ENCODE measurements around the gene KAT6B. TPM values are rescaled to one million over a fixed set of nuclear protein-coding genes. Genes with fewer than 3 reads are reported as not detected.

The KAT6B gene
- total and polyA plus RNA-seq, 2 experiments from 2014 or later = 7.7 to 12.4 TPM

DNA sequence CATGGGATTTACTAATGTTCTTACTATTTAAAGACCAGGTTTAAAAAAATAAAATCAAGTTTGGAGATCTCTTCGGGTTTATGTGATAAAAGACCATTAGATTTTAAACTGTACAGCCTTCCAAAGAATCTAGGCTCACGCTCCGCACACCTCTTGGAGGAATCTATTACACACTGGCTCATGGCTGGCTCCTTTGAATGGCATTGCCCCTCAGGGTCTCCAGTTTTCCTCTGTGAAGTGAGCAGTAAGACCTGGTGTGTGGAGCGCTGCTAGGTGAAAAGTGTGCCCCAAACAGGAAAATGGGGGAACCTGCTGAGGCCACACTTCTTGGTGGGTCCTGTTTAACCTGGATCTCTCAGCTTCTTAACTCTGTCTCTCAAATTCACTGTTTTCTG lies 142.3 kb downstream of the KAT6B start:
- no peak for DNase-seq
- 75% methylated on average over 4 of the region's 4 CpGs for WGBS, 2 experiments (ENCODE audit: low coverage in 1 of 2, low lambda C conversion rate in 2 of 2, missing lambda C conversion rate in 2 of 2)
- Histone ChIP-seq H4K20me1 (ENCODE audit: insufficient read depth) (no peaks in the 10 kb centered on the region), H3K4me3 (no peak overlapping the region), H3K9me3 (ENCODE audit: low read depth) (no peaks in the 10 kb centered on the region), H3K9ac (no peak overlapping the region), H3K4me2 (ENCODE audit: unreplicated experiment) (no peak overlapping the region), H3K36me3 (ENCODE audit: low read depth) (no peaks in the 10 kb centered on the region), H3K27me3 (replicated peaks; ENCODE audit: insufficient read depth) (no peaks in the 10 kb centered on the region), H3F3A (ENCODE audit: insufficient read depth) (no peaks in the 10 kb centered on the region), H3K27ac (no peak overlapping the region), H3K9me2 (ENCODE audit: insufficient read depth) (no peaks in the 10 kb centered on the region), H3K4me1 (ENCODE audit: insufficient read depth) (no peaks in the 10 kb centered on the region), H3K79me2 (ENCODE audit: insufficient read depth) (peaks cover 8% of the 10 kb centered on the region; the same call in 1 of the 2 replicates), H2AFZ (no peak overlapping the region)
- in situ Hi-C loops (cut with MboI) = no loop called here
- TF ChIP-seq EZH2 (IDR thresholded peaks at IDR 0.05; ENCODE audit: insufficient read depth, poor library complexity, severe bottlenecking) (no peak), EZH2phosphoT487 (IDR thresholded peaks at IDR 0.05; ENCODE audit: insufficient read depth, low read depth) (no peak)

DNA sequence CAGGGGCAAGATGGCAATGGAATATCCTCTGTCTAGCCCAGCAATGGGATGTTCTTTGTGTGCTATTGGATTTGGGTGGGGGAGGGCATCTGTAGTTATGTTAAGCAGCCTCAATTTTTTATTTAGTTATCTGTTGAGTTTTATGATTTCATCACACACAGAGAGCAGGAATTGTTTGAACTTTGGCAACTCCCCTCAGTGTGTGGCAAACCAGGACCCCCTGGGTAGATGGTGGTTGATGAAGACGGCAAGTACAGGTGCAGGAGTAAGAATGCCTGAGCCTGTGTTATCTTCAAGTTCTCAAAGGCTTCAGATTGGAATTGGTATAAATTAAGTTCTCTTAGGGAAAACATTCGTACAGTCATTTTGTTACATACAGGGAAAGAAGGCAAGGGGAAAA lies 142.7 kb downstream of the KAT6B start:
- H3K27me3 ChIP-seq (replicated peaks; ENCODE audit: insufficient read depth) = no peaks in the 10 kb centered on the region
- H4K20me1 ChIP-seq (ENCODE audit: insufficient read depth) = no peaks in the 10 kb centered on the region
- no peak overlapping the region for H3K4me2 ChIP-seq (ENCODE audit: unreplicated experiment)
- H2AFZ ChIP-seq = no peak overlapping the region
- DNase-seq = no peak
- TF ChIP-seq EZH2 (IDR thresholded peaks at IDR 0.05; ENCODE audit: insufficient read depth, poor library complexity, severe bottlenecking) = no peak
- no peaks in the 10 kb centered on the region for H3F3A ChIP-seq (ENCODE audit: insufficient read depth)
- no peak overlapping the region for H3K27ac ChIP-seq
- no peak overlapping the region for H3K4me3 ChIP-seq
- 97 to 100% methylated on average over 2 of the region's 2 CpGs for WGBS, 2 experiments (ENCODE audit: low coverage in 1 of 2, low lambda C conversion rate in 2 of 2, missing lambda C conversion rate in 2 of 2)
- H3K36me3 ChIP-seq (ENCODE audit: low read depth) = no peaks in the 10 kb centered on the region
- H3K4me1 ChIP-seq (ENCODE audit: insufficient read depth) = no peaks in the 10 kb centered on the region
- in situ Hi-C loops (cut with MboI) = no loop called here
- no peak overlapping the region for H3K9ac ChIP-seq
- H3K79me2 ChIP-seq (ENCODE audit: insufficient read depth) = peaks cover 4% of the 10 kb centered on the region; the same call in 1 of the 2 replicates
- H3K9me2 ChIP-seq (ENCODE audit: insufficient read depth) = no peaks in the 10 kb centered on the region
- H3K9me3 ChIP-seq (ENCODE audit: low read depth) = no peaks in the 10 kb centered on the region

DNA sequence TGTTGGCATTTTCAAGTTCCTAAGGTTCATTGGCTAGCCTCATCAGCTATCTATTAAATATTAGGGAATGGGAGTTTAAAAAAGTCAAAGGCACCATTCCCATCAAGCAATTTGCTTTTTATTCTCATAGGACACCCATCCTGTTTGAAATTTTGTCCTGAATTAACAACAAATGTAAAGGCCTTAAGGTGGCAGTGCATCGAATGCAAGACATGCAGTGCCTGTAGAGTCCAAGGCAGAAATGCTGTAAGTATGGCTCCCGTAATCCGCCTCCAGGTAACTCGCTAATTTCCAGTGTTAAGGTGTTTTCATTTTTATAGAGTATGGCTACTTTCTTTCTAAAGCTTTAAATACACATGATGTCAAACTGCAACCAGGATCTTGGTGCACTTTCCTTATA lies 143.1 kb downstream of the KAT6B start:
- H3K4me3 ChIP-seq = no peak overlapping the region
- no peaks in the 10 kb centered on the region; the same call in 1 of the 2 replicates for H3K79me2 ChIP-seq (ENCODE audit: insufficient read depth)
- H3K27ac ChIP-seq = no peak overlapping the region
- H3K27me3 ChIP-seq (replicated peaks; ENCODE audit: insufficient read depth) = no peaks in the 10 kb centered on the region
- no peaks in the 10 kb centered on the region for H3K9me2 ChIP-seq (ENCODE audit: insufficient read depth)
- no peaks in the 10 kb centered on the region for H4K20me1 ChIP-seq (ENCODE audit: insufficient read depth)
- DNase-seq = no peak
- TF ChIP-seq EZH2 (IDR thresholded peaks at IDR 0.05; ENCODE audit: insufficient read depth, poor library complexity, severe bottlenecking) (no peak), EZH2phosphoT487 (IDR thresholded peaks at IDR 0.05; ENCODE audit: insufficient read depth, low read depth) (no peak)
- no peak overlapping the region for H3K9ac ChIP-seq
- 81 to 82% methylated on average over 4 of the region's 4 CpGs for WGBS, 2 experiments (ENCODE audit: low coverage in 1 of 2, low lambda C conversion rate in 2 of 2, missing lambda C conversion rate in 2 of 2)
- in situ Hi-C loops (cut with MboI) = no loop called here
- no peaks in the 10 kb centered on the region for H3K4me1 ChIP-seq (ENCODE audit: insufficient read depth)
- H3K9me3 ChIP-seq (ENCODE audit: low read depth) = no peaks in the 10 kb centered on the region
- no peaks in the 10 kb centered on the region for H3K36me3 ChIP-seq (ENCODE audit: low read depth)
- H2AFZ ChIP-seq = no peak overlapping the region
- no peaks in the 10 kb centered on the region for H3F3A ChIP-seq (ENCODE audit: insufficient read depth)
- no peak overlapping the region for H3K4me2 ChIP-seq (ENCODE audit: unreplicated experiment)

DNA sequence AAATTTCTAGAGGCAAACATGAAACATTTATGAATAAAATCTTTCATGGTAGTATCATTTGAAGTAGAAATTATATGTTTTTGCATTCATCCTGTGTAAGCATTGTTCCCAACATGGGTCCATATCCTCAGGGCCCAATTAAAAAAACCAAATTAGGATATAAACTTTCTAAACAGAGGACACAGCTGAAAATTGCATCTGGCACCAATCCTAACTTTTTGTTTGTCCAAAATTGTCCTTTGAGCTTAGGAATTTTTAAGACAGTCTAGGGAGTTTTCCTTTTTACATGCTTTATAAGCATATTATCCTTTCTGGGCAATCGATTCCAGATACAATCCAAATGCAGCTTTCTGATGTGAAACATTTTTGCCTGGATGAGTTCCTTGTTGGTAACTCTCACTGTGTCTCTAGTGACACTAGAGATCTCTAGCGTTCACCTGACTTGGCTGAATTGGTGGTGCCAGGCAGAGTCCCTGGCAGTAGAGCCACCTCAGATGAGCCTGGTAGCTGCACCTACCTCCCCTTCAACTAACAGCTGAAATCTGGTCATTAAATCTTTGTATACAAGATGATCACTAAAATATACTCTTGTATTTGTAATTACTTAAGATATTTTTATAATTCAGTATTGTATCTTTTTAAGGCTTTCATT lies 147.5 kb downstream of the KAT6B start:
- Histone ChIP-seq H3K9ac (no peak overlapping the region), H3K9me2 (ENCODE audit: insufficient read depth) (no peaks in the 10 kb centered on the region), H3K4me2 (ENCODE audit: unreplicated experiment) (no peak overlapping the region), H3K27me3 (replicated peaks; ENCODE audit: insufficient read depth) (no peaks in the 10 kb centered on the region), H3K79me2 (ENCODE audit: insufficient read depth) (no peaks in the 10 kb centered on the region; the same call in 1 of the 2 replicates), H3K27ac (no peak overlapping the region), H3K4me3 (no peak overlapping the region), H2AFZ (no peak overlapping the region), H3K9me3 (ENCODE audit: low read depth) (no peaks in the 10 kb centered on the region), H3F3A (ENCODE audit: insufficient read depth) (no peaks in the 10 kb centered on the region), H3K36me3 (ENCODE audit: low read depth) (peaks cover 5% of the 10 kb centered on the region), H3K4me1 (ENCODE audit: insufficient read depth) (no peaks in the 10 kb centered on the region), H4K20me1 (ENCODE audit: insufficient read depth) (no peaks in the 10 kb centered on the region)
- WGBS, 2 experiments (ENCODE audit: low coverage in 1 of 2, low lambda C conversion rate in 2 of 2, missing lambda C conversion rate in 2 of 2) = 15 to 22% methylated on average over 2 of the region's 2 CpGs
- in situ Hi-C loops (cut with MboI) = no loop called here
- TF ChIP-seq EZH2phosphoT487 (IDR thresholded peaks at IDR 0.05; ENCODE audit: insufficient read depth, low read depth) = no peak
- TF ChIP-seq EZH2 (IDR thresholded peaks at IDR 0.05; ENCODE audit: insufficient read depth, poor library complexity, severe bottlenecking) = no peak
- no peak for DNase-seq
